Measurements from ENCODE around the gene TSACC.

- TF ChIP-seq, protein P1, sequence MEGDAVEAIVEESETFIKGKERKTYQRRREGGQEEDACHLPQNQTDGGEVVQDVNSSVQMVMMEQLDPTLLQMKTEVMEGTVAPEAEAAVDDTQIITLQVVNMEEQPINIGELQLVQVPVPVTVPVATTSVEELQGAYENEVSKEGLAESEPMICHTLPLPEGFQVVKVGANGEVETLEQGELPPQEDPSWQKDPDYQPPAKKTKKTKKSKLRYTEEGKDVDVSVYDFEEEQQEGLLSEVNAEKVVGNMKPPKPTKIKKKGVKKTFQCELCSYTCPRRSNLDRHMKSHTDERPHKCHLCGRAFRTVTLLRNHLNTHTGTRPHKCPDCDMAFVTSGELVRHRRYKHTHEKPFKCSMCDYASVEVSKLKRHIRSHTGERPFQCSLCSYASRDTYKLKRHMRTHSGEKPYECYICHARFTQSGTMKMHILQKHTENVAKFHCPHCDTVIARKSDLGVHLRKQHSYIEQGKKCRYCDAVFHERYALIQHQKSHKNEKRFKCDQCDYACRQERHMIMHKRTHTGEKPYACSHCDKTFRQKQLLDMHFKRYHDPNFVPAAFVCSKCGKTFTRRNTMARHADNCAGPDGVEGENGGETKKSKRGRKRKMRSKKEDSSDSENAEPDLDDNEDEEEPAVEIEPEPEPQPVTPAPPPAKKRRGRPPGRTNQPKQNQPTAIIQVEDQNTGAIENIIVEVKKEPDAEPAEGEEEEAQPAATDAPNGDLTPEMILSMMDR (IDR thresholded peaks at IDR 0.05): peak; percentile 76
- TF ChIP-seq SIN3A (IDR thresholded peaks at IDR 0.05; ENCODE audit: borderline replicate concordance, insufficient read depth, low read depth, low read length): no peak
These were observed 18.7 kb upstream of the TSACC start for GRCh38 chr1:156319664-156320063.

Measured in Panc1 (cell line).